Measurements from ENCODE around the gene MYLK.
"Not testable (repeated sequence)": the region's sequence is repeated elsewhere in the genome, so short reads cannot be mapped to it uniquely, and the experiment has no call there.

The MYLK gene

DNA sequence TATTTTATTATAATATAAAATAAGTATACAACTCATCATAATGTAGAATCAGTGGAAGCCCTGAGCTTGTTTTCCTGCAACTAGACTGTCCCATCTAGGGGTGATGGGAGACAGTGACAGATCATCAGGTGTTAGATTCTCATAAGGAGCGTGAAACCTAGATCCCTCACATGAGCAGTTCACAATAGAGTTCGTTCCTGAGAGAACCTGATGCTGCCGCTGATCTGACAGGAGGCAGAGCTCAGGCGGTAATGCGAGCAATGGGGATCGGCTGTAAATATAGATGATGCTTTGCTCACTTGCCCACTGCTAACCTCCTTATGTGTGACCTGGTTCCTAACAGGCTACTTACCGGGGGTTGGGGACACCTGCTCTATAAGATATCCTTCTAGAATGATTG lies 272.5 kb downstream of the MYLK start:
- not testable (repeated sequence) for H4K8ac ChIP-seq (ENCODE audit: low read depth, low read length); H3K27me3 ChIP-seq (ENCODE audit: insufficient read depth, low read length, poor library complexity); H2BK15ac ChIP-seq (replicated peaks; ENCODE audit: low read depth); H2BK5ac ChIP-seq (ENCODE audit: low read length); H3K4me2 ChIP-seq (ENCODE audit: low read length); H3K79me1 ChIP-seq (ENCODE audit: low read length); H3K27ac ChIP-seq (ENCODE audit: low read depth, low read length); H3K56ac ChIP-seq (ENCODE audit: low read length); H3K9ac ChIP-seq (ENCODE audit: low read length); H2AK5ac ChIP-seq (ENCODE audit: low read length); H3K23ac ChIP-seq (ENCODE audit: low read length); H3K4me3 ChIP-seq (ENCODE audit: low read length); H3K36me3 ChIP-seq (ENCODE audit: control insufficient read depth, insufficient read depth, low read length); H3K4ac ChIP-seq (ENCODE audit: low read depth, low read length); H3K79me2 ChIP-seq (ENCODE audit: control insufficient read depth, insufficient read depth, low read length); H3K18ac ChIP-seq (ENCODE audit: low read length); DNase-seq; H4K5ac ChIP-seq (ENCODE audit: low read length); H2BK120ac ChIP-seq (ENCODE audit: low read depth, low read length); H3K4me1 ChIP-seq (ENCODE audit: control insufficient read depth, low read depth, low read length)
- no CpG with 5 or more reads among the region's 7 CpGs for WGBS (ENCODE audit: extremely low coverage, insufficient coverage, low lambda C conversion rate)

GRCh38 chr3:123611082-123611481 lies 273.1 kb downstream of the MYLK start:
- Histone ChIP-seq H3K56ac (ENCODE audit: low read length) (no peak overlapping the region), H3K9ac (ENCODE audit: low read length) (no peak overlapping the region), H3K79me1 (ENCODE audit: low read length) (no peaks in the 10 kb centered on the region), H3K27ac (ENCODE audit: low read depth, low read length) (no peak overlapping the region), H3K4me3 (ENCODE audit: low read length) (no peak overlapping the region), H3K36me3 (ENCODE audit: control insufficient read depth, insufficient read depth, low read length) (no peaks in the 10 kb centered on the region), H4K5ac (ENCODE audit: low read length) (no peak overlapping the region), H2BK15ac (replicated peaks; ENCODE audit: low read depth) (no peak overlapping the region), H3K18ac (ENCODE audit: low read length) (no peak overlapping the region), H3K27me3 (ENCODE audit: insufficient read depth, low read length, poor library complexity) (no peaks in the 10 kb centered on the region), H3K4me1 (ENCODE audit: control insufficient read depth, low read depth, low read length) (no peaks in the 10 kb centered on the region), H3K79me2 (ENCODE audit: control insufficient read depth, insufficient read depth, low read length) (no peaks in the 10 kb centered on the region), H3K23ac (ENCODE audit: low read length) (no peak overlapping the region), H2BK5ac (ENCODE audit: low read length) (no peak overlapping the region), H4K8ac (ENCODE audit: low read depth, low read length) (no peak overlapping the region), H3K4ac (ENCODE audit: low read depth, low read length) (no peak overlapping the region), H2AK5ac (ENCODE audit: low read length) (no peak overlapping the region), H3K4me2 (ENCODE audit: low read length) (no peak overlapping the region), H2BK120ac (ENCODE audit: low read depth, low read length) (no peak overlapping the region)
- DNase-seq, result no peak

DNA sequence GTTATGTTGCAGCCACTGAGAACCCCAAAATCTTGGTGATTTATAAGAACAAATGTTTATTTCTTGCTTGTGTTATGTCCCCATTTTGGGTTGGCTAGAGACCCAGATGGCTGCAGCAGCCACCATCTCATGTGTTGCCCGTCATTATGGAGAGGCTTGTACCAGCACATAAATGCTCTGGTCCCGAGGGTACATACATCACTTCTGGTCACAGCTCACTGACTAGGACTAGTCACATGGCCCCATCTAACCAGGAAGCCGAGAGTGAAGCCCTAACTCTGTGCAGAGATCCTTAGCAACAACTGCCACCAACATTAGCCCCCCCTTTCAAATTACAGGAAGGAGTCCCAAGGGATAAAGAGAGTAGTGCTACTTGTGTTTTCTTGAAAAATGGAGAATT lies 273.8 kb downstream of the MYLK start:
- Histone ChIP-seq H2AK5ac (ENCODE audit: low read length) (no peak overlapping the region), H3K9ac (ENCODE audit: low read length) (no peak overlapping the region), H2BK15ac (replicated peaks; ENCODE audit: low read depth) (no peak overlapping the region), H4K5ac (ENCODE audit: low read length) (no peak overlapping the region), H2BK5ac (ENCODE audit: low read length) (no peak overlapping the region), H4K8ac (ENCODE audit: low read depth, low read length) (no peak overlapping the region), H3K4ac (ENCODE audit: low read depth, low read length) (no peak overlapping the region), H3K56ac (ENCODE audit: low read length) (no peak overlapping the region), H3K4me2 (ENCODE audit: low read length) (no peak overlapping the region), H3K27ac (ENCODE audit: low read depth, low read length) (no peak overlapping the region), H3K23ac (ENCODE audit: low read length) (no peak overlapping the region), H3K79me1 (ENCODE audit: low read length) (no peaks in the 10 kb centered on the region), H3K36me3 (ENCODE audit: control insufficient read depth, insufficient read depth, low read length) (no peaks in the 10 kb centered on the region), H3K18ac (ENCODE audit: low read length) (no peak overlapping the region), H2BK120ac (ENCODE audit: low read depth, low read length) (no peak overlapping the region), H3K4me1 (ENCODE audit: control insufficient read depth, low read depth, low read length) (no peaks in the 10 kb centered on the region), H3K27me3 (ENCODE audit: insufficient read depth, low read length, poor library complexity) (no peaks in the 10 kb centered on the region), H3K79me2 (ENCODE audit: control insufficient read depth, insufficient read depth, low read length) (no peaks in the 10 kb centered on the region), H3K4me3 (ENCODE audit: low read length) (no peak overlapping the region)
- DNase-seq, result no peak
- WGBS (ENCODE audit: extremely low coverage, insufficient coverage, low lambda C conversion rate), result no CpG with 5 or more reads among the region's 3 CpGs

- WGBS (ENCODE audit: extremely low coverage, insufficient coverage, low lambda C conversion rate), result no CpG with 5 or more reads among the region's 5 CpGs
- no peaks in the 10 kb centered on the region for H3K36me3 ChIP-seq (ENCODE audit: control insufficient read depth, insufficient read depth, low read length)
- no peak overlapping the region for H2BK15ac ChIP-seq (replicated peaks; ENCODE audit: low read depth)
- H2BK120ac ChIP-seq (ENCODE audit: low read depth, low read length), result no peak overlapping the region
- H3K9ac ChIP-seq (ENCODE audit: low read length), result no peak overlapping the region
- no peak overlapping the region for H2AK5ac ChIP-seq (ENCODE audit: low read length)
- no peak overlapping the region for H3K4ac ChIP-seq (ENCODE audit: low read depth, low read length)
- no peak overlapping the region for H3K23ac ChIP-seq (ENCODE audit: low read length)
- no peak overlapping the region for H3K56ac ChIP-seq (ENCODE audit: low read length)
- H3K27me3 ChIP-seq (ENCODE audit: insufficient read depth, low read length, poor library complexity), result no peaks in the 10 kb centered on the region
- H3K79me2 ChIP-seq (ENCODE audit: control insufficient read depth, insufficient read depth, low read length), result no peaks in the 10 kb centered on the region
- no peaks in the 10 kb centered on the region for H3K79me1 ChIP-seq (ENCODE audit: low read length)
- no peak overlapping the region for H3K18ac ChIP-seq (ENCODE audit: low read length)
- no peak for DNase-seq
- H4K5ac ChIP-seq (ENCODE audit: low read length), result no peak overlapping the region
- no peak overlapping the region for H4K8ac ChIP-seq (ENCODE audit: low read depth, low read length)
- H3K4me3 ChIP-seq (ENCODE audit: low read length), result no peak overlapping the region
- no peak overlapping the region for H2BK5ac ChIP-seq (ENCODE audit: low read length)
- H3K4me1 ChIP-seq (ENCODE audit: control insufficient read depth, low read depth, low read length), result no peaks in the 10 kb centered on the region
- no peak overlapping the region for H3K4me2 ChIP-seq (ENCODE audit: low read length)
- no peak overlapping the region for H3K27ac ChIP-seq (ENCODE audit: low read depth, low read length)
Observed at GRCh38 chr3:123609063-123609462, 275.1 kb downstream of the MYLK start.

DNA sequence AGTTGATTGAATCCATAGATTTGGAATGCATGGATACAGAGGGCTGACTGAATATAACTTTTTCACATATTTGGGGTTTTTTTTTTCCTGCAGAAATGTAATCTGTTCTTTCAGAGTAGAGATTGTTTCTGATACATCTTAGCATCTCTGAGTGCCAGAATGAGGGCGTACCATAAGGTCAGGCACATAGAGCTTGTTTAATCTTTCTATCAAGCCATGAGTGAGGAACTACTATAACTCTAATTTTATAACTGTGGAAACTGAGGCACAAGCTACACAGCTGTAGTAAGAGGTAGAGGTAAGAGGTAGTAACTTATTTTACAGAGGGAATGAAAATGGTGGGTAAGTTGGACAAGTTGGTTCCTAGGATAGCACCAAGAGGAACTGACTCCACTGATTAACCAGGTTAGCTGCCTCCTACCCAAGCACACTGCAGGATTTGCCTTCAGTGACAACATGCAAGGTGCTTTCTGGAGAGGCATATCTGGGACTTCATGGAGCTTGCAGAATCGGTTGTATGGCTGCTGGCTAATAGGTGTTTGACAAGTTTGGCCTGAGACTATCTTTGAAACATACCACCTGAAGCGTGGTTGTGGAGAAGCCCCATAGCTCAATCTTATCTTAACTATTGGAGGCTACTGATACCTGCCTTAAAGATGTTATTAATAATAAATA lies 275.7 kb downstream of the MYLK start:
- H2BK15ac ChIP-seq (replicated peaks; ENCODE audit: low read depth), result no peak overlapping the region
- no peak overlapping the region for H2AK5ac ChIP-seq (ENCODE audit: low read length)
- H3K36me3 ChIP-seq (ENCODE audit: control insufficient read depth, insufficient read depth, low read length), result no peaks in the 10 kb centered on the region
- H3K27me3 ChIP-seq (ENCODE audit: insufficient read depth, low read length, poor library complexity), result no peaks in the 10 kb centered on the region
- H3K56ac ChIP-seq (ENCODE audit: low read length), result no peak overlapping the region
- no peak overlapping the region for H4K8ac ChIP-seq (ENCODE audit: low read depth, low read length)
- H3K9ac ChIP-seq (ENCODE audit: low read length), result no peak overlapping the region
- H3K4me2 ChIP-seq (ENCODE audit: low read length), result no peak overlapping the region
- WGBS (ENCODE audit: extremely low coverage, insufficient coverage, low lambda C conversion rate), result no CpG with 5 or more reads among the region's 3 CpGs
- H3K27ac ChIP-seq (ENCODE audit: low read depth, low read length), result no peak overlapping the region
- no peak overlapping the region for H2BK5ac ChIP-seq (ENCODE audit: low read length)
- H3K18ac ChIP-seq (ENCODE audit: low read length), result no peak overlapping the region
- H2BK120ac ChIP-seq (ENCODE audit: low read depth, low read length), result no peak overlapping the region
- no peaks in the 10 kb centered on the region for H3K79me2 ChIP-seq (ENCODE audit: control insufficient read depth, insufficient read depth, low read length)
- no peak for DNase-seq
- H4K5ac ChIP-seq (ENCODE audit: low read length), result no peak overlapping the region
- H3K4ac ChIP-seq (ENCODE audit: low read depth, low read length), result no peak overlapping the region
- no peak overlapping the region for H3K23ac ChIP-seq (ENCODE audit: low read length)
- no peaks in the 10 kb centered on the region for H3K4me1 ChIP-seq (ENCODE audit: control insufficient read depth, low read depth, low read length)
- no peak overlapping the region for H3K4me3 ChIP-seq (ENCODE audit: low read length)
- H3K79me1 ChIP-seq (ENCODE audit: low read length), result no peaks in the 10 kb centered on the region

DNA sequence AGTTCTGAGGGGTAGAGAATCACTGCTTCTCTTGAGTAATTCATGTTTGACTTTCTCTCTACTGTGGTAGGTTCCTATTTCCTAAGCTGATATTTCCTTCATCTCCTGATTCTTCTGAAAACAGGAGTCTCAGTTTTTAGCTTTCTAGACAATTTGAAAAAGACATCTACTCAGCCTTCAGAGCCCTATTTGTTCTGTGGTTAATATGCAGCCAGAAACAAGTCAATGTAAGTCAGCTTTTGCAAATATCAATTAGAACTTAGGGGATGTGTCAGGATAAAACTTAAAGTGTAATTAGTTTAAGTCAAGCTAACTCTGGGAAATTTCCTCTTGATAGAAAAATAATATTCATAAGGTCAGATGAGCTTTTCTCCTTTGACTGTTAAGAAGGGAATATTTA lies 277.6 kb downstream of the MYLK start:
- Histone ChIP-seq H4K5ac (ENCODE audit: low read length) (no peak overlapping the region), H2BK15ac (replicated peaks; ENCODE audit: low read depth) (no peak overlapping the region), H3K4me1 (ENCODE audit: control insufficient read depth, low read depth, low read length) (no peaks in the 10 kb centered on the region), H3K27ac (ENCODE audit: low read depth, low read length) (no peak overlapping the region), H2BK5ac (ENCODE audit: low read length) (no peak overlapping the region), H3K79me1 (ENCODE audit: low read length) (no peaks in the 10 kb centered on the region), H3K23ac (ENCODE audit: low read length) (no peak overlapping the region), H3K79me2 (ENCODE audit: control insufficient read depth, insufficient read depth, low read length) (no peaks in the 10 kb centered on the region), H3K36me3 (ENCODE audit: control insufficient read depth, insufficient read depth, low read length) (no peaks in the 10 kb centered on the region), H4K8ac (ENCODE audit: low read depth, low read length) (no peak overlapping the region), H3K4me3 (ENCODE audit: low read length) (no peak overlapping the region), H3K4ac (ENCODE audit: low read depth, low read length) (no peak overlapping the region), H2BK120ac (ENCODE audit: low read depth, low read length) (no peak overlapping the region), H3K56ac (ENCODE audit: low read length) (no peak overlapping the region), H3K4me2 (ENCODE audit: low read length) (no peak overlapping the region), H3K27me3 (ENCODE audit: insufficient read depth, low read length, poor library complexity) (no peaks in the 10 kb centered on the region), H3K9ac (ENCODE audit: low read length) (no peak overlapping the region), H3K18ac (ENCODE audit: low read length) (no peak overlapping the region), H2AK5ac (ENCODE audit: low read length) (no peak overlapping the region)
- no peak for DNase-seq
